Femur (tissue), 1 donor: ENCODE results near the gene BLCAP.
A peak's percentile ranks its signal among the peaks of the same experiment; 100 is the strongest.
"Not testable (repeated sequence)": the region's sequence is repeated elsewhere in the genome, so short reads cannot be mapped to it uniquely, and the experiment has no call there.

Source experiments
- DNase-seq: peaks from one replicate; pipeline ENCODE4 v3.0.0-alpha.2; 2017

The BLCAP gene

GRCh38 chr20:37554721-37555298 is 27.1 kb upstream of the BLCAP start:
- not testable (repeated sequence) for DNase-seq

- no peak for DNase-seq
Observed at GRCh38 chr20:37552415-37552814, 24.7 kb upstream of the BLCAP start.

- not testable (repeated sequence) for DNase-seq
Observed at GRCh38 chr20:37551660-37552059, 24.0 kb upstream of the BLCAP start.

GRCh38 chr20:37550101-37550920 is 22.6 kb upstream of the BLCAP start:
- not testable (repeated sequence) for DNase-seq

- no peak for DNase-seq
Observed at GRCh38 chr20:37547912-37548311, 20.2 kb upstream of the BLCAP start.

GRCh38 chr20:37545516-37545915 is 17.8 kb upstream of the BLCAP start:
- no peak for DNase-seq

- DNase-seq, result no peak
Observed at GRCh38 chr20:37544386-37544785, 16.7 kb upstream of the BLCAP start.

GRCh38 chr20:37543828-37544227 is 16.2 kb upstream of the BLCAP start:
- no peak for DNase-seq

GRCh38 chr20:37542281-37542680 is 14.6 kb upstream of the BLCAP start:
- DNase-seq, result no peak

- no peak for DNase-seq
Observed at GRCh38 chr20:37541326-37541725, 13.7 kb upstream of the BLCAP start.

- not testable (repeated sequence) for DNase-seq
Observed at GRCh38 chr20:37540838-37541237, 13.2 kb upstream of the BLCAP start.

- no peak for DNase-seq
Observed at GRCh38 chr20:37540001-37540400, 12.3 kb upstream of the BLCAP start.

- DNase-seq, result no peak
Observed at GRCh38 chr20:37539424-37539823, 11.7 kb upstream of the BLCAP start.

GRCh38 chr20:37538003-37538402 is 10.3 kb upstream of the BLCAP start:
- peak; percentile 12 for DNase-seq

GRCh38 chr20:37537505-37537904 is 9.8 kb upstream of the BLCAP start:
- DNase-seq, result no peak

- peak; percentile 11 for DNase-seq
Observed at GRCh38 chr20:37535443-37536132, 7.9 kb upstream of the BLCAP start.

- DNase-seq, result peak; percentile 67
Observed at GRCh38 chr20:37534401-37535157, 6.9 kb upstream of the BLCAP start.

GRCh38 chr20:37533154-37533715 is 5.6 kb upstream of the BLCAP start:
- DNase-seq, result no peak

- DNase-seq, result no peak
Observed at GRCh38 chr20:37531856-37532255, 4.2 kb upstream of the BLCAP start.

GRCh38 chr20:37530696-37531095 is 3.0 kb upstream of the BLCAP start:
- DNase-seq, result no peak

- DNase-seq, result no peak
Observed at GRCh38 chr20:37529968-37530600, 2.4 kb upstream of the BLCAP start.
